IMR-90 (cell line): ENCODE results near the gene LIN9.

Source experiments
- CEBPB ChIP-seq: IDR thresholded peaks from 2 replicates; pipeline ENCODE4 v1.6.1; 2012; ENCODE audit warnings: low read depth, low read length, improper control_type of control experiment
- CHD1 ChIP-seq: IDR thresholded peaks from 2 replicates; pipeline ENCODE4 v1.6.1; 2012; ENCODE audit warnings: low read depth, low read length, improper control_type of control experiment
- CTCF ChIP-seq: conservative IDR thresholded peaks from 2 replicates; pipeline ENCODE4 v1.5.1; 2012; ENCODE audit warnings: mild to moderate bottlenecking, low read depth, low read length, improper control_type of control experiment
- FOS ChIP-seq: fragments of 150-350 bp; IDR thresholded peaks from 2 replicates; pipeline ENCODE4 v1.6.1; 2016; ENCODE audit warnings: low read depth, low read length
- MAZ ChIP-seq: IDR thresholded peaks from 2 replicates; pipeline ENCODE4 v1.6.1; 2012; ENCODE audit warnings: low read depth, mild to moderate bottlenecking, low read length, improper control_type of control experiment, moderate library complexity, borderline replicate concordance
- MXI1 ChIP-seq: IDR thresholded peaks from 2 replicates; pipeline ENCODE4 v1.6.1; 2012; ENCODE audit warnings: low read depth, mild to moderate bottlenecking, low read length, moderate library complexity, borderline replicate concordance
- POLR2A ChIP-seq: IDR thresholded peaks from 2 replicates; pipeline ENCODE4 v1.6.1; 2012; ENCODE audit warnings: mild to moderate bottlenecking, low read depth, low read length
- RCOR1 ChIP-seq: IDR thresholded peaks from 2 replicates; pipeline ENCODE4 v1.6.1; 2012; ENCODE audit warnings: mild to moderate bottlenecking, low read length, improper control_type of control experiment; ENCODE audit not compliant: insufficient replicate concordance
- SMC3 ChIP-seq: fragments of 150-350 bp; IDR thresholded peaks from 2 replicates; pipeline ENCODE4 v1.6.1; 2016; ENCODE audit warnings: low read depth, mild to moderate bottlenecking, antibody characterized with exemption, low read length, moderate library complexity
- USF2 ChIP-seq: fragments of 150-350 bp; IDR thresholded peaks from 2 replicates; pipeline ENCODE4 v1.6.1; 2017; ENCODE audit warnings: mild to moderate bottlenecking, antibody characterized with exemption, low read length, low read depth

GRCh38 chr1:226318471-226318870, 9.5 kb upstream of the LIN9 start:
- no peak for TF ChIP-seq CTCF
- no peak for TF ChIP-seq CEBPB
- TF ChIP-seq USF2, result no peak
- TF ChIP-seq POLR2A, result no peak
- TF ChIP-seq FOS, result no peak
- no peak for TF ChIP-seq RCOR1
- no peak for TF ChIP-seq CHD1
- TF ChIP-seq SMC3, result no peak
- TF ChIP-seq MAZ, result no peak
- TF ChIP-seq MXI1, result no peak
